ENCODE results near the gene OPRD1.

DNA sequence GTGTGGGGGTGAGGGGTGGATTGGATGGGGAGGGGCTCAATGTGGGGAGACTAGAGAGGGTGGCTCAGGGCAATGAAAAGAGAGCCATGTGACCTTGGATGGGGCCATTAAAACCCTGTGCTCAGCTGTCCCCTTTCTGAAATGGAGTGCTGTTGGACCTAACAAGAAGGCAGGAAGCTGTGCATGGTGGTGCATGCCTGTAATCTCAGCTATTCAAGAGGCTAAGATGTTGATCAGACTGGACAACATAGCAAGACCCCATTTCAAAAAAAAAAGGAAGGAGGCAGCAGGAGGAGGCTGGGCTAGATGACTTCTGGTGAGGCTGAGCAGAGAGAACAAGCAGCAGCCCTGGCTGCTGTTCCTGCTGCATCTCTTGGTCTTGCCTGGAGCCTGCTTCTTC lies 7.0 kb downstream of the OPRD1 start:
- TF ChIP-seq, protein P1, sequence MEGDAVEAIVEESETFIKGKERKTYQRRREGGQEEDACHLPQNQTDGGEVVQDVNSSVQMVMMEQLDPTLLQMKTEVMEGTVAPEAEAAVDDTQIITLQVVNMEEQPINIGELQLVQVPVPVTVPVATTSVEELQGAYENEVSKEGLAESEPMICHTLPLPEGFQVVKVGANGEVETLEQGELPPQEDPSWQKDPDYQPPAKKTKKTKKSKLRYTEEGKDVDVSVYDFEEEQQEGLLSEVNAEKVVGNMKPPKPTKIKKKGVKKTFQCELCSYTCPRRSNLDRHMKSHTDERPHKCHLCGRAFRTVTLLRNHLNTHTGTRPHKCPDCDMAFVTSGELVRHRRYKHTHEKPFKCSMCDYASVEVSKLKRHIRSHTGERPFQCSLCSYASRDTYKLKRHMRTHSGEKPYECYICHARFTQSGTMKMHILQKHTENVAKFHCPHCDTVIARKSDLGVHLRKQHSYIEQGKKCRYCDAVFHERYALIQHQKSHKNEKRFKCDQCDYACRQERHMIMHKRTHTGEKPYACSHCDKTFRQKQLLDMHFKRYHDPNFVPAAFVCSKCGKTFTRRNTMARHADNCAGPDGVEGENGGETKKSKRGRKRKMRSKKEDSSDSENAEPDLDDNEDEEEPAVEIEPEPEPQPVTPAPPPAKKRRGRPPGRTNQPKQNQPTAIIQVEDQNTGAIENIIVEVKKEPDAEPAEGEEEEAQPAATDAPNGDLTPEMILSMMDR (IDR thresholded peaks at IDR 0.05): no peak
- TF ChIP-seq POLR2AphosphoS5 (IDR thresholded peaks at IDR 0.05) (no peak), EP300 (IDR thresholded peaks at IDR 0.05) (no peak)
